HG03521 (cell line): ENCODE measurements around the gene TLE1.
"Not testable (repeated sequence)": the region's sequence is repeated elsewhere in the genome, so short reads cannot be mapped to it uniquely, and the experiment has no call there.

Experiments used
- ATAC-seq: cut with Tn5 transposase; IDR thresholded peaks from one replicate; pipeline ENCODE4 v1.9.1; 2021; ENCODE audit warnings: mild to moderate bottlenecking, moderate library complexity; ENCODE audit not compliant: unreplicated experiment

The TLE1 gene

GRCh38 chr9:81653240-81653639, 36.1 kb downstream of the TLE1 start:
- ATAC-seq = no peak

- no peak for ATAC-seq
Measured at GRCh38 chr9:81652058-81652687, 37.2 kb downstream of the TLE1 start.

DNA sequence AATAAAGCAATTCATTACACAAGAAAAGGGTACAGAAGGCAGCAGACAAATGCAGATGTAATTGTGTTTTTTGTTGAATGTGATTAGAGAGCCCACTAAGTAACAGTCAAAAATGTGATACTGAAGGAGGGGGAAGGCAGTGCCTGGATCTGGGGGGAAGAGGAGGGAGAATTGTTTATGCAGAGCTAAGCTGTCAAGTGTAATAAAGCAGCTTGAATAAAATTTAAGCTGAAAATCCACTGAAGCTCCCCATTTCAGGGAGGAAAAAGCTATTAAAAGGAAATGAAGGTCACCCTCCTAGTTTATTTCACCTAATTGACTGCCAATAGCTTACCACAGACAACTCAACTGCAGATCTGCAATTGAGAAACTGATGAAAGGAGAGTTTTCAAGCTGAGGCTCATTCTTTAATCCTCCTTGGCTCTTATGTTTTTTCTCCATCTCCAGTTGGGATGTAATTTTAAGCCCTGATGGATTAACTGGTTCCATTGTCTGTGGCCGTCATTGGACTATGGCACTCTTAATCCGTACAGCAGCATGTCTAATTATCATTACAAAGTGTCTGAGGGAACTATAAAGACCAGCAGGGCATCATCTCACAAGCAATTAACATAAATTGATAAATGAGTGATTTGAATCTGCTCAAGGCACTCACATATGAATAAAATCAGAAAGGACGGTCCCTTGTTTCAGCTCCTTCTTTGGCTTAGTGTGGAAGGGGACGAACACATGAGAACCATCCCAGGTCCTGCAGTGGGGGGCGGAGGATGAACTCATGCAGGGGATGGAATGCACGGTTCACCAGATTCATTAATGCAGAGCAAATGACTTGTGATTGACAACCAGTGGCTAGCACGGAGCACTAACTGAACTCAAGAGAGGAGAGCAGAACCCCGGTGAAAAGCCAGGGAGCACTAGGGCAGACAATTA, 38.5 kb downstream of the TLE1 start:
- no peak for ATAC-seq

DNA sequence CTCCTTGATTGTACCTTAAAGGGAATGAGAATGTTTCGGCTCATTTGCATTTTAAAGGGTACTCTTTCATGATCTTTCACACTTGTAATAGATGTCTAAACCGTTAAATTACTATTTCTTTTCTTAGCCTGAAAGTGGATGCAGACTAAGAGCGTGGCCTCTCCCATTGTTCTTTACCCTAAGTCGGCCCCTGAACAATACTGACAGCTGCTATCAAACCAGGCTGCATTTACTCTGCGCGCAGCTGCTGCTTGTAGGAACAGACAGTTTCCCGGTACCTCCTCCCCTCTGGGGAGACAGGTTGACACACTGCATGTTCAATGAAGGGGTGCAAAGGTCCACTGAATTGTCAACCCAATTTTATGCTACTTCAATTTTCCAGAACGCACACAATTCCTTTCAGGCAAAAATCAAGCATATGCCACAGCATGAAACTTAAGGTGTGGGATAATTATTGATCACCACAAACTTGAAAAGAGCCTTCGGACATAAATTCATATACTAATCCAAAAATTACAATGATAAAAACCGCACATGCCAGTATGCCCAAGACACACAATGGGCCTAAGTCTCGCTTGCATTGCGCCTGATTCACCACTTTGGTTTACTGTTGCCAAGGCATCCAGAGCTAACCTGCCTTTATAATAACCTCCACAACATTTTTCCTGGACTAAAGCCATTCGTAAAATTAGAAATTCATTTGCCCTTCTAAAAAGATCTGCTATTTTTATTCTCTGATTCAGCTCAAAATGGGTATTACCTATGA, 39.7 kb downstream of the TLE1 start:
- ATAC-seq = no peak

- ATAC-seq = no peak
Measured at GRCh38 chr9:81648891-81649290, 40.5 kb downstream of the TLE1 start.

GRCh38 chr9:81646337-81646736, 43.0 kb downstream of the TLE1 start:
- ATAC-seq = no peak

- not testable (repeated sequence) for ATAC-seq
Measured at GRCh38 chr9:81644513-81644912, 44.8 kb downstream of the TLE1 start.

DNA sequence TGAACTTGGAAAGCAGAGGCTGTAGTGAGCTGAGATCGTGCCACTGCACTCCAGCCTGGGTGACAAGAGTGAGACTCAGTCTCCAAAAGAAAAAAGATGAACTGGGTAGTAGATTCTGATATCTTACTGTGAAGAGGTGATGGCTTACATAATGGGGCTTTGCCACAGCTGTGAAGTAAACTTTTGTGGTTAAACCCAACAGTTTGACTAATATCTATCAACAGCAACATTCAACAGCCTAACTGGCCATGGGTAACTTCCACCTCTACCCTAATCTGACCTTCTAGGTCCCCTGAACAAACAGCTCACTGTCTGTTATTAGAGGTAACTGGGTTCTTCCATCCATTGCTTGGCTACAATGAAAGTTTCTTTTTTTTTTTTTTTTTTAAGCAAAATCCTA, 52.1 kb downstream of the TLE1 start:
- ATAC-seq = no peak

DNA sequence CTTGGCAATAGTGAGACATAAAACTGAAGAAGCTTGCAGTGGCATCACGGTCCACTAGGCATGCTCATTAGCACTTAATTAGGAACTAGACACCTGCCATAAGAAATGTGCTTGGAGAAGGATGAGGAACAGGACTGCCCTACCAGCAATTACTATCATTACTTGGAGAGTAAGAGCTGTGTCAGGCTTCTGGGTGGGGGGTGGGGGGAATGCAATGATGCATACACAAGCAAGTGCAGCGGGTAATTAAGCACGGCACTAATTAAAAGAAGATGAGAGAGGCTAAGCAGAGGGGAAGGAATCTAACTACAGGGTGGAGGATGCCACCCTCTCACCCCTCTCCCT, 53.1 kb downstream of the TLE1 start:
- no peak for ATAC-seq

- no peak for ATAC-seq
Measured at GRCh38 chr9:81635521-81636254, 53.7 kb downstream of the TLE1 start.

DNA sequence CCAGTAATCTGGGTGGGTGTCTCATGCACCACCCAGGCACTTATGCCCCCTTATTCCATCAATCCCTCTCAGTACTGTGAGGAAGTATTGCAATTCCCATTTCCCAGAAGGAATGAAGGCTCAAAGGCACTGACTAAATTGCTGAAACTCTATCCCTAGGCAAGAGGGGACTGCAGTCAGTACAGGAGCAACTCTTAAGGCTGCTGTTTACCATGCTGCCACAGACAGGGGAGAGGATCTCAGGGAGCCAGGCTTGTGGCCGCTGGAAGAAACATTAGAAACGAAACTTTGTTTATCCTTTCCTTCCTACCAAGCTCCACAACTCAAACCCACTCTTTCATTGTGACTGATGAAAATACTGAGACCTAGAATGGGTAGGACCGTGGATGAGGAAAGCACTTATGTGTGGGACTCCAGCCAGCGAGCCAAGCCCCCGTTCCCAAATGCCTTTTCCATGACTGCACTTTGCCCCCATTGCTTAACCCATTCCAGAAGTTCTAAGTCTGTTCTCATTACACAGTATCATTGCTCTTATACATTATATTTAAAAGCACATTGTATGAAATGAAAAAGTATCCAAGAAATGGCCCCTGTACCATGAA, 54.3 kb downstream of the TLE1 start:
- ATAC-seq = no peak

DNA sequence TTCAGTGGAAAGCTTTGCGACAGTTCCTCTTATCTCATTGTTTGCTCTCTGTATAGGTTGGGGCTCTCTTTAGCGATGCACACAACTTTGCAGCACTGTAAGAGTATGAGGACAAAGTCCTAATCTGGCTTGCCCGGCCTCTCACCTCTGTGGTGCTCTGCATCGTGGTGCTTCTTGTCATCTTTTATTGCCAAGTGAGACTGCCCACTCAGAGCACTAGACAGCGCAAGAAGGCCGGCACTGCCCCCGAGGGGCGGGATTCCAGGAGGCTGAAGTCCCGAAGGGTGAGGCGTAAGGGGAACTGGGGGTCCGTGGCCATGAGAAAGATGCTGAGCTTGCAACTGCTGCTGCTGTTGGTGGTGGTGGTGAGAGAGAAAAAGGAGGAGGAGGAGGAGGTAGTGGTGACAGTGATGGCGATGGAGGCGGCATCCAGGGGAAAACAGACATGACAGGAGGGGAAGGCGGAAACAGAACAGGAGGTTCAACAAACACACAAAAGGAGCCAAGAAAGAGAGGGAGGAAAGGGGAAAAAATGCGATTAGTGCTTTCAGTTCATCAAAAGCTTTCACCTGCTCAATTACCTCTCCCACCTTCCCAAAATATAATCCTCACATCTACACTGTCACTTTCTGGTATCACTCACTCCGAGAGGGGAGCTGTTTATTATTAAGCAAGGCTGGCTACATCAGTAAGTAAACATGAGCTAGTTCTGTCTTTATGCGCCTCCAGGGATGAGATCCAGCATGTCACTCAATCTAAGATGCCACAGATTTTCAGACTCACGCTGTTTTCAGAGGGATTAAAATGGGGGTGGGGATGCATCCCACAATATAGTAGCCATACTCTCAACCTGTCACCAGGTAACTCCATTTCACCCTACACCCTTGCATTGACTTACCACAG, 55.1 kb downstream of the TLE1 start:
- no peak for ATAC-seq

- no peak for ATAC-seq
Measured at GRCh38 chr9:81632599-81632998, 56.7 kb downstream of the TLE1 start.

DNA sequence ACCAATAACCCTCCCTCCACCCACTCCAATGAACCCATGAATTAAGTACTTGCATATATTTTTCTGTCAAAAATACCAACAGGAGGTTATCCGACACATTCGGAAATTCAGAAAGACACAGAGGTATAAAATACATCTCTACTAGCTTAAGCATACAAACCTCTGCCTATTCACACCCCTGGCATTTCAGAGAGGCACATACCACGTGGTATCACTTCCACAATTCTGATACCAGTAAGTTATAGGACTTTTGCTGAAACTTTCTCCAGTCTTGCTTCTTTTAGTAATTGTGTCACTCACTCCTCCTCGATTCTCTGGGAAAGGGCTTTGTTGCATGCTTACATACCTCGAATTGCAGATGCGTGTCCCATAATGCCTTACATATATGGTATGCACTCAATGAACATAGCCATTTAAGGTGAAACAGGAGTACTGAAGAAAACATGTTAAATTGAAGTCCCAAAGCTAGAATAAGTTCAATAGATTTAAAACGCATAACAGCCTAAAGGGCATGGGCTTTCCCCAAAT, 58.1 kb downstream of the TLE1 start:
- no peak for ATAC-seq

DNA sequence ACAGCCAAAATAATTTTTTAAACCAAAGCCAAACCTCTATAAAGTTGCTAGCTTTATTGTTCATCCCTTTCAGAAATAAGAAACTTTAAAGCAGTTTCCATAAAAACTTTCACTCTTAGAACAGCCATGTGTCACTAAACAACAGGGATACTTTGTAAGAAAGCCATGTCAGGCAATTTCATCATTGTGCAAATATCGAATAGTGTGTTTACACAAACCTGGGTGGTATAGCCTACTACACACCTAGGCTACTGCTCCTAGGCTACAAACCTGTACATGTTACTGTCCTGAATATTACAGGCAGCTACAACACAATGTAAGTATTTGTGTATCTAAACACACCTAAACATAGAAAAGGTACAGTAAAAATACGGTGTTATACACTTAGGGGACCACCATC, 59.9 kb downstream of the TLE1 start:
- no peak for ATAC-seq

DNA sequence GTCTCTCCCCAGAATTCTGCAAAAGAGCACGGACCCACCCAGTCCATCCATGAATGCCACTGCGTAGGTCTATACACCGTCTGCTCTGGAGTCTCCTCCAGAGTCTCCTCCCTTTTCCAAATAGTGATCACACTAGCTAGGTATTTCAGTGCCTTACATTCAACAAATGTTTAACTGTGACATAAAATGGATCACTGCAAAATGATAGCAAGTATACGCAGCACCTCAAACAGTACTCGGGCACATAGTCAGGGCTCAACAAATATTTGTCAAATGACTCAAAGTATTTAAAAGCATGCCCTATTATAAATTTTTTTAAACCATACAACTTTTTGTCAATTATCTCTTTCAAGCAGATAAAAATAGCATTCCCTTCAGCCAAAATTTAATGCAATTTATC, 60.5 kb downstream of the TLE1 start:
- no peak for ATAC-seq

DNA sequence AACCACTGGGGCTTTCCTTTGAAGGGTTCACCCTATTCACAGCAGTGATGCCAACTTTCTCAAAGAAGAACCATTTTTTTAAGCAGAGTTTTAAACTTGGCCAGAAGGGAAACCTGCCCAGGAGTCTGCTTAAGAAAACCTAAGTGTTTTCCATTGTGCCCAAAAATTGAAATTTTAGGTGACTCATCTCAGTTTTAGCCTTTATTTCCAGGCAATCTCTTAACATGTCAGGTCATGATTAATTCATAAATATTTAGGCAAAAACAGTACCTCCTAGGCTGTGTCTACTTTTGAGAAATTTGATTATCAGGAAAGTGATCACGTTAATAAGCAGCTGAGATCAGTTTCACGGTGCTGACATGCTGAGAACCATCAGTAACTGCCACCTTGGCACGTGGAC, 61.9 kb downstream of the TLE1 start:
- ATAC-seq = no peak

GRCh38 chr9:81626511-81626910, 62.8 kb downstream of the TLE1 start:
- no peak for ATAC-seq

DNA sequence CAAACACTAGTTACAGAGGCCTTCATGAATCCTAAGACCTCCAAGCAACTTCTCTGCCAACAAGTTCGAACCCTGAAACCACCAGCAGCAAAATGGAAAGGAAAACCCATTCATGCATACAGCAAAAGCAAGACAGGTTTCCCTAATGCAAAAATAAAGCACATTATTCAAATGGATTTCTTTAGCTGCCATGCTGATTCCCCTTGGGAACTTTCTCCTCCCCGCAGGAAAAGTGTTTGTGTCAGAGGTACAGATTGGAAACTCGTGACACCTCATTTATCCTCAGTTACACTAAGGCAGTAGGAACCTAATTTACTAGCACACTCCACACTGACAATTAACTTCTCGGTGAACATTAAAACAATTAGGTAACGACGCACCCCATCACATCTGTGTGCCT, 63.4 kb downstream of the TLE1 start:
- ATAC-seq = no peak
